WI38 (cell line): Measurements from ENCODE around the gene EFNA5.

Experiments used
- H3K4me3 ChIP-seq: 2 replicates; pipeline ENCODE4 v1.5.1; 2011; ENCODE audit warnings: low read depth, mild to moderate bottlenecking, control low read depth, low read length
- CTCF ChIP-seq: IDR thresholded peaks from 2 replicates; pipeline ENCODE4 v1.5.1; 2012; ENCODE audit warnings: low read depth, mild to moderate bottlenecking, control low read depth, low read length

Gene EFNA5

GRCh38 chr5:107646418-107646817 is 24.3 kb downstream of the EFNA5 start:
- no peak overlapping the region for H3K4me3 ChIP-seq
- no peak for TF ChIP-seq CTCF

DNA sequence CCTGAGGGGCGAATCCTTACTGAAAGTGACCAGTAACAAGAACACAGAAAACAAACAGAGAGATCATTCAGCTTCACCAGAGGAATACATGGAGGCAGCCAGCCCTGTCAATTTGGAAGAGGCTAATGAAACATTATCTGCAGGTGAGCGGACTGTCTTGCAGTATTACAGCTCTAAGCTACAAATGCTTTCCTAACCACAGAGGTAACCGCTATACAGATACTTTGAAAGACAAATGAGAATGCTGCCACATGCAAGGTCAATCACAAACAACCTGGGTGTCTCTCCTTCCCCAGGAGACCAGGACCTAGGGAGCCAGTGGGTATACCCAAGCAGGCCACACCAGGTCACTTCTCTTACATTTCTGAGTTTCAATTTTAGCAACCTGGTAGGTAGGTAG is 30.2 kb downstream of the EFNA5 start:
- no peak for TF ChIP-seq CTCF
- no peak overlapping the region for H3K4me3 ChIP-seq

DNA sequence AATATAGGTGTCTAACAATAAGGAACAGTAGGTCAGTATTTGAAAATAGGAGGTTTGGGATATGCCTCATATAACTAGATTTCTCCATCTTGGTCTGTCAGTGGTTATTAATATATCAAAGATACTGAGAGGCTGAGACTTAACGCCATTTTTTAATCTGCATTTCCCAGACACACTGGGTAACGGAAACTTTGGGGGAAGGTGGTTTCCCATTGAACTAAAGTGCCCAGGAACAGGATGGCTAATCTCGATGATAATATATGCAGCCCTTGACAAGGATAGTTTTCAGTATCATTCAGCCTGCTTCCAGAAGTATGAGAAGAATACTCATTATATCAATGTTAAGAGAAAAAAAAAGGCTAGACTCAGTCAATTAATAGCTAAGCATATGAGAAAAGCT is 30.7 kb downstream of the EFNA5 start:
- no peak for TF ChIP-seq CTCF

DNA sequence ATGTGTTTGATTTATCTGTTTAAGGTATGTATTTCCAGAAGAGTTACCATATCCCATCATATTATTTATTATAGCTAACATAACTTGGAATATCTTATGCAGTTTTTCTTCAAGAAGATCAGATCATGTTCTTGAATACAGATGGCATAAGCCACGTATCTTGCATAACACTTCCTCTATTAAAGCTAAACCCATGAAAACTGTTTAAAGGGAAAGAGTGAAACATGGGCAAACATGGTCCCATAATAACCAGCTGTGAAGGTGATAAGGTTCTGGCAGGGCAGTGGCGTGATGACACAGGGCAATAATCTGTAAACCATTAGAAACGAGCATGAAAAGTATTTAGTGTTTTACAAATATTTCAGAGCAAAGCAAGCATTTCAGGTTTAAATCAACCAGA is 34.2 kb downstream of the EFNA5 start:
- no peak for TF ChIP-seq CTCF

More for the DNA sequence above, 30.7 kb downstream of the EFNA5 start:
- H3K4me3 ChIP-seq = no peak overlapping the region

DNA sequence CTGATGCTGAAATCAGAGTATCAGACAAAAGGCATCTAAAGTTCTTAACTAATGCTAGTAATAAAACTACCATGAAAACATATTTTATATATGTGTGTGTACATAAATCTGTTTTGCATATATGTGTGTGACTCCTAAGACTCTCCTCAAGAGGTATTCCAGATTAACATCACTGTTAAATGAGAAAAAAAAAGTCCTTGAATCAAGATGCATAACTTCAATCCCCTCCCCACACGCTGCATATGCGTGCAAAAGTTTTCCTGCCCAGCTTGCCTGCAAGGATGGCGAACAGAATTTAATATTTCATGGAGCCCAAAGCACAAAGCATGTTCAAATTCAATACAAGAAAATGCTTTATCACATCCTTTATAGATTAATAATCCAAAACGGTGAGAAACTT is 34.7 kb downstream of the EFNA5 start:
- H3K4me3 ChIP-seq = no peak overlapping the region
- TF ChIP-seq CTCF = no peak

More for the DNA sequence above, 34.2 kb downstream of the EFNA5 start:
- H3K4me3 ChIP-seq = no peak overlapping the region

- no peak overlapping the region for H3K4me3 ChIP-seq
- TF ChIP-seq CTCF = no peak
Observed at GRCh38 chr5:107634981-107635848, 35.5 kb downstream of the EFNA5 start.

DNA sequence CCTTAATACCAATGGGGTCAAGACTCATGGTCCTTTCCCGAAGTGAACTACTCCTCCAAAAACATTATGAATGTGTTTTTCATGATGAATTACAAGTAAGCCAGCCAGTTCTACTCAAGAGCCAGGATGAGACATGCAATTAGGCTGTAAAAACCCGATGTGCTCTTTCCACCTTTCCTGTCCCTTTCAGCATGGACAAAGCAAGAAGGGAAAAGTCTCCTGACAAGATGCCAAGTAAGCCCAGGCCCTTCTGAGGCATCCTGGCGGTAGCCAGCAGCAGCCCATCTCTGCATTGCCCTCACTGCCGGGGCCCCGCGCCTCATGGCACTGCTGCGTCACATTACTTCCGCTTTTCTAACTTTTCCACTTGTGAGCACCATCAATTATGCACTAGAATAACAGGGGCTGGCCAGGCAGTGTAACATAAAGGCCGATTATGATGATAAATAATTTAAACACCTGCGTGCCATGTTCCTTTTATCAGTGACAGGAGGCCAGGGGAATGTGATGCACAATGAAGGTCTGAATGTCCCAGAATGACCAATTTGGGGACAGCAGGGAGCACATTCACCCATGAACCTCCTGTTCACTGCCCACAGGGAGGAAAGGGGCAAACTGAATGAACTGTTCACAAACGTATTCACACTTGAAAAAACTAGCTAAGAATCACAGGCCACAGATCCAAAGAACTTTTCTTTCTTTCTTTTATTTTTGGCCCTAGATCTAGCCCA is 37.4 kb downstream of the EFNA5 start:
- TF ChIP-seq CTCF = no peak
- H3K4me3 ChIP-seq = no peak overlapping the region
